ENCODE measurements around the gene HNRNPC.
"Not testable (repeated sequence)": the region's sequence is repeated elsewhere in the genome, so short reads cannot be mapped to it uniquely, and the experiment has no call there.

Gene HNRNPC

GRCh38 chr14:21182166-21182565 lies 87.1 kb downstream of the HNRNPC start:
- Histone ChIP-seq H3K4me3 (ENCODE audit: low read depth in 1 of 5, low read length in 5 of 5) (no peak overlapping the region), H3K4me1 (ENCODE audit: control insufficient read depth in 5 of 5, insufficient read depth in 5 of 5, low read length in 5 of 5) (no peaks in the 10 kb centered on the region), H3K9me3 (ENCODE audit: control insufficient read depth in 5 of 5, low read length in 5 of 5) (peaks cover 0 to 7% (median 0%) of the 10 kb centered on the region in 5 donors), H3K27me3 (ENCODE audit: control insufficient read depth in 5 of 5, insufficient read depth in 4 of 5, low read length in 5 of 5) (no peaks in the 10 kb centered on the region), H3K27ac (ENCODE audit: low read depth, low read length) (no peak overlapping the region), H3K36me3 (ENCODE audit: control insufficient read depth in 5 of 5, insufficient read depth in 5 of 5, low read length in 5 of 5) (no peaks in the 10 kb centered on the region), H3K9ac (ENCODE audit: low read length in 5 of 5) (no peak overlapping the region)

- Histone ChIP-seq H3K9ac (ENCODE audit: low read length in 5 of 5) (no peak overlapping the region), H3K27ac (ENCODE audit: low read depth, low read length) (no peak overlapping the region), H3K36me3 (ENCODE audit: control insufficient read depth in 5 of 5, insufficient read depth in 5 of 5, low read length in 5 of 5) (no peaks in the 10 kb centered on the region), H3K4me3 (ENCODE audit: low read depth in 1 of 5, low read length in 5 of 5) (no peak overlapping the region), H3K9me3 (ENCODE audit: control insufficient read depth in 5 of 5, low read length in 5 of 5) (no peaks in the 10 kb centered on the region), H3K27me3 (ENCODE audit: control insufficient read depth in 5 of 5, insufficient read depth in 4 of 5, low read length in 5 of 5) (peaks cover 0 to 10% (median 0%) of the 10 kb centered on the region in 5 donors), H3K4me1 (ENCODE audit: control insufficient read depth in 5 of 5, insufficient read depth in 5 of 5, low read length in 5 of 5) (no peaks in the 10 kb centered on the region)
Measured at GRCh38 chr14:21171128-21171527, 98.1 kb downstream of the HNRNPC start.

- H3K36me3 ChIP-seq (ENCODE audit: control insufficient read depth in 5 of 5, insufficient read depth in 5 of 5, low read length in 5 of 5), result no peaks in the 10 kb centered on the region
- H3K4me1 ChIP-seq (ENCODE audit: control insufficient read depth in 5 of 5, insufficient read depth in 5 of 5, low read length in 5 of 5), result no peaks in the 10 kb centered on the region
- H3K4me3 ChIP-seq (ENCODE audit: low read depth in 1 of 5, low read length in 5 of 5), result no peak overlapping the region
- H3K27ac ChIP-seq (ENCODE audit: low read depth, low read length), result no peak overlapping the region
- no peaks in the 10 kb centered on the region for H3K9me3 ChIP-seq (ENCODE audit: control insufficient read depth in 5 of 5, low read length in 5 of 5)
- H3K9ac ChIP-seq (ENCODE audit: low read length in 5 of 5), result no peak overlapping the region
- peaks cover 0 to 10% (median 0%) of the 10 kb centered on the region in 5 donors for H3K27me3 ChIP-seq (ENCODE audit: control insufficient read depth in 5 of 5, insufficient read depth in 4 of 5, low read length in 5 of 5)
Measured at GRCh38 chr14:21169573-21169972, 99.7 kb downstream of the HNRNPC start.

- no peaks in the 10 kb centered on the region for H3K9me3 ChIP-seq (ENCODE audit: control insufficient read depth in 5 of 5, low read length in 5 of 5)
- no peak overlapping the region for H3K9ac ChIP-seq (ENCODE audit: low read length in 5 of 5)
- H3K4me1 ChIP-seq (ENCODE audit: control insufficient read depth in 5 of 5, insufficient read depth in 5 of 5, low read length in 5 of 5), result no peaks in the 10 kb centered on the region
- H3K4me3 ChIP-seq (ENCODE audit: low read depth in 1 of 5, low read length in 5 of 5), result no peak overlapping the region
- H3K27ac ChIP-seq (ENCODE audit: low read depth, low read length), result no peak overlapping the region
- H3K36me3 ChIP-seq (ENCODE audit: control insufficient read depth in 5 of 5, insufficient read depth in 5 of 5, low read length in 5 of 5), result no peaks in the 10 kb centered on the region
- peaks cover 0 to 10% (median 0%) of the 10 kb centered on the region in 5 donors for H3K27me3 ChIP-seq (ENCODE audit: control insufficient read depth in 5 of 5, insufficient read depth in 4 of 5, low read length in 5 of 5)
Measured at GRCh38 chr14:21168055-21168454, 101.2 kb downstream of the HNRNPC start.

- H3K27ac ChIP-seq (ENCODE audit: low read depth, low read length); H3K4me1 ChIP-seq (ENCODE audit: control insufficient read depth in 5 of 5, insufficient read depth in 5 of 5, low read length in 5 of 5); H3K36me3 ChIP-seq (ENCODE audit: control insufficient read depth in 5 of 5, insufficient read depth in 5 of 5, low read length in 5 of 5); H3K4me3 ChIP-seq (ENCODE audit: low read depth in 1 of 5, low read length in 5 of 5); H3K9ac ChIP-seq (ENCODE audit: low read length in 5 of 5); H3K27me3 ChIP-seq (ENCODE audit: control insufficient read depth in 5 of 5, insufficient read depth in 4 of 5, low read length in 5 of 5); H3K9me3 ChIP-seq (ENCODE audit: control insufficient read depth in 5 of 5, low read length in 5 of 5): not testable (repeated sequence)
Measured at GRCh38 chr14:21165670-21166069, 103.6 kb downstream of the HNRNPC start.

GRCh38 chr14:21165002-21165605 lies 104.1 kb downstream of the HNRNPC start:
- H3K36me3 ChIP-seq (ENCODE audit: control insufficient read depth in 5 of 5, insufficient read depth in 5 of 5, low read length in 5 of 5); H3K4me1 ChIP-seq (ENCODE audit: control insufficient read depth in 5 of 5, insufficient read depth in 5 of 5, low read length in 5 of 5); H3K9ac ChIP-seq (ENCODE audit: low read length in 5 of 5); H3K4me3 ChIP-seq (ENCODE audit: low read depth in 1 of 5, low read length in 5 of 5); H3K9me3 ChIP-seq (ENCODE audit: control insufficient read depth in 5 of 5, low read length in 5 of 5); H3K27ac ChIP-seq (ENCODE audit: low read depth, low read length); H3K27me3 ChIP-seq (ENCODE audit: control insufficient read depth in 5 of 5, insufficient read depth in 4 of 5, low read length in 5 of 5): not testable (repeated sequence)

GRCh38 chr14:21163871-21164291 lies 105.4 kb downstream of the HNRNPC start:
- Histone ChIP-seq H3K4me1 (ENCODE audit: control insufficient read depth in 5 of 5, insufficient read depth in 5 of 5, low read length in 5 of 5) (no peaks in the 10 kb centered on the region), H3K4me3 (ENCODE audit: low read depth in 1 of 5, low read length in 5 of 5) (no peak overlapping the region), H3K9ac (ENCODE audit: low read length in 5 of 5) (no peak overlapping the region), H3K27me3 (ENCODE audit: control insufficient read depth in 5 of 5, insufficient read depth in 4 of 5, low read length in 5 of 5) (peaks cover 0 to 4% (median 0%) of the 10 kb centered on the region in 5 donors), H3K27ac (ENCODE audit: low read depth, low read length) (no peak overlapping the region), H3K9me3 (ENCODE audit: control insufficient read depth in 5 of 5, low read length in 5 of 5) (no peaks in the 10 kb centered on the region), H3K36me3 (ENCODE audit: control insufficient read depth in 5 of 5, insufficient read depth in 5 of 5, low read length in 5 of 5) (no peaks in the 10 kb centered on the region)

GRCh38 chr14:21162081-21162480 lies 107.2 kb downstream of the HNRNPC start:
- H3K27me3 ChIP-seq (ENCODE audit: control insufficient read depth in 5 of 5, insufficient read depth in 4 of 5, low read length in 5 of 5), result peaks cover 0 to 2% (median 0%) of the 10 kb centered on the region in 5 donors
- no peaks in the 10 kb centered on the region for H3K9me3 ChIP-seq (ENCODE audit: control insufficient read depth in 5 of 5, low read length in 5 of 5)
- no peaks in the 10 kb centered on the region for H3K36me3 ChIP-seq (ENCODE audit: control insufficient read depth in 5 of 5, insufficient read depth in 5 of 5, low read length in 5 of 5)
- no peak overlapping the region for H3K9ac ChIP-seq (ENCODE audit: low read length in 5 of 5)
- H3K4me3 ChIP-seq (ENCODE audit: low read depth in 1 of 5, low read length in 5 of 5), result no peak overlapping the region
- H3K27ac ChIP-seq (ENCODE audit: low read depth, low read length), result no peak overlapping the region
- no peaks in the 10 kb centered on the region for H3K4me1 ChIP-seq (ENCODE audit: control insufficient read depth in 5 of 5, insufficient read depth in 5 of 5, low read length in 5 of 5)

- Histone ChIP-seq H3K27ac (ENCODE audit: low read depth, low read length) (no peak overlapping the region), H3K9ac (ENCODE audit: low read length in 5 of 5) (no peak overlapping the region), H3K4me3 (ENCODE audit: low read depth in 1 of 5, low read length in 5 of 5) (no peak overlapping the region), H3K36me3 (ENCODE audit: control insufficient read depth in 5 of 5, insufficient read depth in 5 of 5, low read length in 5 of 5) (no peaks in the 10 kb centered on the region), H3K27me3 (ENCODE audit: control insufficient read depth in 5 of 5, insufficient read depth in 4 of 5, low read length in 5 of 5) (peaks cover 0 to 6% (median 2%) of the 10 kb centered on the region in 5 donors), H3K9me3 (ENCODE audit: control insufficient read depth in 5 of 5, low read length in 5 of 5) (no peaks in the 10 kb centered on the region), H3K4me1 (ENCODE audit: control insufficient read depth in 5 of 5, insufficient read depth in 5 of 5, low read length in 5 of 5) (no peaks in the 10 kb centered on the region)
Measured at GRCh38 chr14:21160061-21160610, 109.1 kb downstream of the HNRNPC start.
